H1 (cell line): ENCODE measurements around the gene ASXL2.
"Not testable (repeated sequence)": the region's sequence is repeated elsewhere in the genome, so short reads cannot be mapped to it uniquely, and the experiment has no call there.

Experiments
- BACH1 ChIP-seq: IDR thresholded peaks from 2 replicates; pipeline ENCODE4 v1.6.1; 2012; ENCODE audit warnings: low read length, improper control_type of control experiment
- BCL11A ChIP-seq, 2 experiments: IDR thresholded peaks; one replicate each; pipeline ENCODE4 v1.6.1; 2011; ENCODE audit warnings: low read depth in 2 of 2, low read length in 2 of 2, mild to moderate bottlenecking in 2 of 2
- CREB1 ChIP-seq: IDR thresholded peaks from 2 replicates; pipeline ENCODE4 v1.6.1; 2012; ENCODE audit warnings: inconsistent platforms
- CTCF ChIP-seq, 3 experiments: IDR thresholded peaks; 1 replicate in 2 of 3; 2 replicates in 1 of 3; pipeline versions ENCODE4 v1.5.1 to v1.6.1; 2011; ENCODE audit warnings: low read length in 3 of 3, mild to moderate bottlenecking in 3 of 3, inconsistent platforms in 2 of 3, low read depth in 1 of 3, moderate library complexity in 1 of 3; ENCODE audit not compliant: insufficient read depth in 1 of 3; ENCODE audit errors: control extremely low read depth in 1 of 3
- EP300 ChIP-seq, 2 experiments: IDR thresholded peaks; 1 replicate in 1 of 2; 2 replicates in 1 of 2; pipeline ENCODE4 v1.6.1; 2011 to 2012; ENCODE audit warnings: low read depth in 2 of 2, low read length in 2 of 2, mild to moderate bottlenecking in 2 of 2, borderline replicate concordance in 1 of 2, inconsistent platforms in 1 of 2, moderate library complexity in 1 of 2
- POLR2A ChIP-seq, 2 experiments: IDR thresholded peaks; 1 replicate in 1 of 2; 2 replicates in 1 of 2; pipeline ENCODE4 v1.6.1; 2011; ENCODE audit warnings: low read depth in 2 of 2, low read length in 2 of 2, mild to moderate bottlenecking in 2 of 2; ENCODE audit errors: control extremely low read depth in 1 of 2
- POLR2AphosphoS5 ChIP-seq: IDR thresholded peaks from 2 replicates; pipeline ENCODE4 v1.6.1; 2011; ENCODE audit warnings: low read depth, low read length
- RFX5 ChIP-seq: IDR thresholded peaks from 2 replicates; pipeline ENCODE4 v1.6.1; 2011; ENCODE audit warnings: low read depth, low read length, improper control_type of control experiment, borderline replicate concordance
- SIN3A ChIP-seq, 2 experiments: IDR thresholded peaks in 1 of 2; conservative IDR thresholded peaks in 1 of 2; 2 replicates each; pipeline ENCODE4 v1.6.1; 2011 to 2012; ENCODE audit warnings: low read length in 2 of 2, improper control_type of control experiment in 1 of 2, low read depth in 1 of 2, mild to moderate bottlenecking in 1 of 2
- SP1 ChIP-seq: IDR thresholded peaks from 2 replicates; pipeline ENCODE4 v1.6.1; 2011; ENCODE audit warnings: low read depth, low read length
- TCF12 ChIP-seq: IDR thresholded peaks from 2 replicates; pipeline ENCODE4 v1.6.1; 2011; ENCODE audit warnings: low read depth, mild to moderate bottlenecking, low read length
- YY1 ChIP-seq: IDR thresholded peaks from 2 replicates; pipeline ENCODE4 v1.6.1; 2011; ENCODE audit warnings: low read depth, mild to moderate bottlenecking, low read length

- not testable (repeated sequence) for TF ChIP-seq SP1; BACH1; YY1; CTCF (IDR thresholded peaks at IDR 0.05; ENCODE audit: control extremely low read depth in 1 of 3, insufficient read depth in 1 of 3, low read depth in 1 of 3, low read length in 3 of 3); RFX5; SIN3A (conservative IDR thresholded peaks at IDR 0.05 in 1 of 2, IDR thresholded peaks at IDR 0.05 in 1 of 2; ENCODE audit: low read depth in 1 of 2, low read length in 2 of 2); BCL11A (IDR thresholded peaks at IDR 0.05; ENCODE audit: low read depth in 2 of 2, low read length in 2 of 2); POLR2A (IDR thresholded peaks at IDR 0.05; ENCODE audit: control extremely low read depth in 1 of 2, low read depth in 2 of 2, low read length in 2 of 2); CREB1; POLR2AphosphoS5; EP300 (IDR thresholded peaks at IDR 0.05; ENCODE audit: borderline replicate concordance in 1 of 2, low read depth in 2 of 2, low read length in 2 of 2); TCF12
Observed at GRCh38 chr2:25850400-25850799, 27.9 kb downstream of the ASXL2 start.
